CD4-positive, alpha-beta T cell (primary cell): Measurements from ENCODE around the gene CPB2. TPM values are rescaled to one million over a fixed set of nuclear protein-coding genes. Genes with fewer than 3 reads are reported as not detected.

Experiments
- ATAC-seq: fragments of 200-7000 bp; cut with Tn5 transposase; one replicate; pipeline ENCODE4 v1.10.0; 2022; ENCODE audit warnings: mild to moderate bottlenecking; ENCODE audit not compliant: poor library complexity
- CTCF ChIA-PET: fragments of 350-600 bp; sonication (Branson Sonifier 250); formaldehyde crosslinking; loops from one replicate; lab custom pipeline; 2021; ENCODE audit warnings: antibody characterized with exemption, inconsistent platforms; lab: Charles Lee
- POLR2A ChIA-PET: fragments of 350-600 bp; sonication (Branson Sonifier 250); formaldehyde crosslinking; loops from one replicate; lab custom pipeline; 2021; ENCODE audit warnings: antibody characterized with exemption, inconsistent platforms; lab: Charles Lee
- DNase-seq, 14 experiments: peaks; one replicate each; pipeline ENCODE4 v3.0.0-alpha.2; 2013 to 2020; ENCODE audit warnings: mixed read lengths in 2 of 14
- H3K27ac ChIP-seq, 2 donors: one replicate each; pipeline versions ENCODE4 v1.5.1 to v1.7.0; 2013; ENCODE audit warnings: low read length in 2 of 2, low read depth in 1 of 2, mild to moderate bottlenecking in 1 of 2
- H3K27me3 ChIP-seq, 2 experiments: 1 replicate in 1 of 2; 2 replicates in 1 of 2; pipeline versions ENCODE4 v1.6.1 to v1.7.0; 2013; ENCODE audit warnings: low read length in 2 of 2, control low read depth in 1 of 2, mild to moderate bottlenecking in 1 of 2, moderate library complexity in 1 of 2; ENCODE audit not compliant: insufficient read depth in 2 of 2, control insufficient read depth in 1 of 2
- H3K36me3 ChIP-seq: one replicate; pipeline ENCODE4 v1.6.1; 2013; ENCODE audit warnings: low read length, control low read depth; ENCODE audit not compliant: insufficient read depth
- H3K4me1 ChIP-seq: one replicate; pipeline ENCODE4 v1.6.1; 2013; ENCODE audit warnings: low read length, control low read depth; ENCODE audit not compliant: insufficient read depth
- H3K4me3 ChIP-seq: one replicate; pipeline ENCODE4 v1.5.1; 2013; ENCODE audit warnings: mild to moderate bottlenecking, low read length, moderate library complexity
- H3K9me3 ChIP-seq, 2 experiments: 1 replicate in 1 of 2; 2 replicates in 1 of 2; pipeline versions ENCODE4 v1.6.1 to v1.7.0; 2013; ENCODE audit warnings: low read length in 2 of 2, mild to moderate bottlenecking in 2 of 2, control low read depth in 1 of 2, moderate library complexity in 1 of 2; ENCODE audit not compliant: control insufficient read depth in 1 of 2, insufficient read depth in 1 of 2
- H3K27ac Mint-ChIP-seq: one replicate; pipeline ENCODE4 v1.8.0; 2020; ENCODE audit warnings: mixed read lengths
- H3K27me3 Mint-ChIP-seq: one replicate; pipeline ENCODE4 v1.8.0; 2021; ENCODE audit warnings: mixed read lengths
- H3K36me3 Mint-ChIP-seq: one replicate; pipeline ENCODE4 v1.8.0; 2021; ENCODE audit warnings: low read depth, mixed read lengths
- H3K4me1 Mint-ChIP-seq: one replicate; pipeline ENCODE4 v1.8.0; 2021; ENCODE audit warnings: low read depth, mixed read lengths
- H3K4me3 Mint-ChIP-seq: one replicate; pipeline ENCODE4 v1.8.0; 2020; ENCODE audit warnings: mild to moderate bottlenecking, mixed read lengths
- H3K9me3 Mint-ChIP-seq: one replicate; pipeline ENCODE4 v1.8.0; 2020; ENCODE audit warnings: mixed read lengths
- CTCF ChIP-seq: fragments of 200-600 bp; IDR thresholded peaks from one replicate; pipeline ENCODE4 v1.8.0; 2022; ENCODE audit warnings: antibody characterized with exemption, mild to moderate bottlenecking
- intact Hi-C, 2 experiments: fragments of 100-400 bp; cut with DNase I in 1 of 2; cut with micrococcal nuclease in 1 of 2; formaldehyde crosslinking; loops; one replicate each; pipeline versions ENCODE4 v1.15.1 to v1.9.0; 2023 to 2025; cut with DNase I, micrococcal nuclease
- total RNA-seq, 174 experiments: library from RNA in 2 of 174; stranded (reverse) in 2 of 174; gene quantifications; one replicate each; pipeline ENCODE4 v1.2.3 and lab custom pipeline; 2021 to 2026

Gene CPB2
- total RNA-seq, 2 experiments from 2014 or later = not detected

- no peak for TF ChIP-seq CTCF
- Mint-ChIP-seq H3K27me3 (peaks cover 10% of the 10 kb centered on the region), H3K4me3 (no peak overlapping the region), H3K27ac (no peak overlapping the region), H3K9me3 (no peaks in the 10 kb centered on the region), H3K4me1 (no peaks in the 10 kb centered on the region), H3K36me3 (no peaks in the 10 kb centered on the region)
- Histone ChIP-seq H3K4me3 (no peak overlapping the region), H3K4me1 (no peaks in the 10 kb centered on the region), H3K9me3 (no peaks in the 10 kb centered on the region), H3K27me3 (no peaks in the 10 kb centered on the region), H3K36me3 (no peaks in the 10 kb centered on the region), H3K27ac (no peak overlapping the region)
- ATAC-seq = no peak
- DNase-seq = no peak
- CTCF ChIA-PET = interaction anchor here (1.0 kb wide), 1 partner anchor 13 kb away, joined by 3 read pairs; no protein-coding TSS in a partner anchor
- POLR2A ChIA-PET = no interaction called here
- intact Hi-C loops = no loop called here
These were observed 17.4 kb downstream of the CPB2 start for GRCh38 chr13:46087481-46087880.

- H3K27me3 Mint-ChIP-seq = peaks cover 10% of the 10 kb centered on the region
- Histone ChIP-seq H3K9me3 (no peaks in the 10 kb centered on the region), H3K4me1 (no peaks in the 10 kb centered on the region), H3K27ac (no peak overlapping the region), H3K4me3 (no peak overlapping the region), H3K27me3 (no peaks in the 10 kb centered on the region), H3K36me3 (no peaks in the 10 kb centered on the region)
- DNase-seq = no peak
- no peaks in the 10 kb centered on the region for H3K4me1 Mint-ChIP-seq
- intact Hi-C loops = no loop called here
- no peak for ATAC-seq
- ChIA-PET CTCF (no interaction called here), POLR2A (no interaction called here)
- H3K9me3 Mint-ChIP-seq = no peaks in the 10 kb centered on the region
- no peak overlapping the region for H3K27ac Mint-ChIP-seq
- no peak for TF ChIP-seq CTCF
- no peak overlapping the region for H3K4me3 Mint-ChIP-seq
- no peaks in the 10 kb centered on the region for H3K36me3 Mint-ChIP-seq
These were observed 17.8 kb downstream of the CPB2 start for GRCh38 chr13:46086985-46087384.

- Histone ChIP-seq H3K4me1 (no peaks in the 10 kb centered on the region), H3K36me3 (no peaks in the 10 kb centered on the region), H3K9me3 (no peaks in the 10 kb centered on the region), H3K27ac (no peak overlapping the region), H3K27me3 (no peaks in the 10 kb centered on the region), H3K4me3 (no peak overlapping the region)
- peaks cover 10% of the 10 kb centered on the region for H3K27me3 Mint-ChIP-seq
- no peak overlapping the region for H3K27ac Mint-ChIP-seq
- intact Hi-C loops = no loop called here
- H3K4me3 Mint-ChIP-seq = no peak overlapping the region
- no peak for ATAC-seq
- ChIA-PET CTCF (no interaction called here), POLR2A (no interaction called here)
- no peak for DNase-seq
- H3K36me3 Mint-ChIP-seq = no peaks in the 10 kb centered on the region
- H3K4me1 Mint-ChIP-seq = no peaks in the 10 kb centered on the region
- H3K9me3 Mint-ChIP-seq = no peaks in the 10 kb centered on the region
- TF ChIP-seq CTCF = no peak
These were observed 18.4 kb downstream of the CPB2 start for GRCh38 chr13:46086421-46086922.
